ENCODE results near the gene GDI1. TPM values are rescaled to one million over a fixed set of nuclear protein-coding genes. Genes with fewer than 3 reads are reported as not detected.
A peak's percentile ranks its signal among the peaks of the same experiment; 100 is the strongest.

The GDI1 gene
- total RNA-seq, 4 donors from 2014 or later = 105 to 160 (median 121) TPM

- H3K4me1 ChIP-seq = peaks cover 0 to 43% (median 0%) of the 10 kb centered on the region in 3 donors
- no peak for ATAC-seq
- 0 to 25% methylated on average over 1 to 7 of the region's 28 CpGs for WGBS, 2 donors (ENCODE audit: low coverage in 1 of 2)
- H3K4me3 ChIP-seq = peak overlapping the region; percentile 79 to 83
- no peak for TF ChIP-seq CTCF (IDR thresholded peaks at IDR 0.05)
- no peak for TF ChIP-seq POLR2A (IDR thresholded peaks at IDR 0.05)
- TF ChIP-seq EP300 (IDR thresholded peaks at IDR 0.05) = no peak
- TF ChIP-seq POLR2AphosphoS5 (IDR thresholded peaks at IDR 0.05) = no peak
- peaks cover 0 to 62% of the 10 kb centered on the region in 2 donors for H3K36me3 ChIP-seq
- H3K27ac ChIP-seq = peak overlapping the region; percentile 90 to 96 (median 93)
- H3K27me3 ChIP-seq = no peaks in the 10 kb centered on the region
- no peaks in the 10 kb centered on the region for H3K9me3 ChIP-seq
Observed at GRCh38 chrX:154437971-154438893, 1.3 kb downstream of the GDI1 start.

GRCh38 chrX:154439841-154440240 is 2.9 kb downstream of the GDI1 start:
- TF ChIP-seq CTCF (IDR thresholded peaks at IDR 0.05) (no peak), POLR2A (IDR thresholded peaks at IDR 0.05) (no peak), EP300 (IDR thresholded peaks at IDR 0.05) (no peak), POLR2AphosphoS5 (IDR thresholded peaks at IDR 0.05) (no peak)
- Histone ChIP-seq H3K9me3 (no peaks in the 10 kb centered on the region), H3K4me1 (peaks cover 0 to 52% (median 0%) of the 10 kb centered on the region in 3 donors), H3K36me3 (peaks cover 0 to 46% of the 10 kb centered on the region in 2 donors), H3K27me3 (no peaks in the 10 kb centered on the region), H3K27ac (no peak overlapping the region), H3K4me3 (no peak overlapping the region)
- WGBS, 2 donors (ENCODE audit: low coverage in 1 of 2) = no CpG with 5 or more reads among the region's 18 CpGs
- no peak for ATAC-seq

GRCh38 chrX:154440623-154441357 is 3.8 kb downstream of the GDI1 start:
- no peak overlapping the region for H3K4me3 ChIP-seq
- TF ChIP-seq POLR2AphosphoS5 (IDR thresholded peaks at IDR 0.05) (no peak), POLR2A (IDR thresholded peaks at IDR 0.05) (no peak), CTCF (IDR thresholded peaks at IDR 0.05) (no peak), EP300 (IDR thresholded peaks at IDR 0.05) (no peak)
- peaks cover 0 to 36% of the 10 kb centered on the region in 2 donors for H3K36me3 ChIP-seq
- H3K9me3 ChIP-seq = no peaks in the 10 kb centered on the region
- ATAC-seq = no peak
- no peak overlapping the region for H3K27ac ChIP-seq
- WGBS, 2 donors (ENCODE audit: low coverage in 1 of 2) = 26% methylated on average over 3 of the region's 17 CpGs; no CpG with 5 or more reads in 1 of the 2 donors
- no peaks in the 10 kb centered on the region for H3K27me3 ChIP-seq
- H3K4me1 ChIP-seq = peaks cover 0 to 61% (median 0%) of the 10 kb centered on the region in 3 donors

- no CpG with 5 or more reads among the region's 11 CpGs for WGBS, 2 donors (ENCODE audit: low coverage in 1 of 2)
- no peak for TF ChIP-seq CTCF (IDR thresholded peaks at IDR 0.05)
- no peak for TF ChIP-seq EP300 (IDR thresholded peaks at IDR 0.05)
- TF ChIP-seq POLR2A (IDR thresholded peaks at IDR 0.05) = no peak
- no peak for TF ChIP-seq POLR2AphosphoS5 (IDR thresholded peaks at IDR 0.05)
- no peaks in the 10 kb centered on the region for H3K27me3 ChIP-seq
Observed at GRCh38 chrX:154441564-154441963, 4.6 kb downstream of the GDI1 start.

More at GRCh38 chrX:154441564-154441963, 4.6 kb downstream of the GDI1 start:
- no peak overlapping the region for H3K27ac ChIP-seq
- no peaks in the 10 kb centered on the region for H3K9me3 ChIP-seq
- no peak for ATAC-seq
- no peak overlapping the region for H3K4me3 ChIP-seq
- H3K4me1 ChIP-seq = peaks cover 0 to 59% (median 0%) of the 10 kb centered on the region in 3 donors
- peaks cover 0 to 38% of the 10 kb centered on the region in 2 donors for H3K36me3 ChIP-seq

Measured in gastroesophageal sphincter (tissue), 4 donors.